ENCODE data around the gene SMARCAL1. TPM values are rescaled to one million over a fixed set of nuclear protein-coding genes. Genes with fewer than 3 reads are reported as not detected.

Gene SMARCAL1
- total RNA-seq, 4 donors from 2014 or later = 6.3 to 15.8 (median 11.6) TPM

DNA sequence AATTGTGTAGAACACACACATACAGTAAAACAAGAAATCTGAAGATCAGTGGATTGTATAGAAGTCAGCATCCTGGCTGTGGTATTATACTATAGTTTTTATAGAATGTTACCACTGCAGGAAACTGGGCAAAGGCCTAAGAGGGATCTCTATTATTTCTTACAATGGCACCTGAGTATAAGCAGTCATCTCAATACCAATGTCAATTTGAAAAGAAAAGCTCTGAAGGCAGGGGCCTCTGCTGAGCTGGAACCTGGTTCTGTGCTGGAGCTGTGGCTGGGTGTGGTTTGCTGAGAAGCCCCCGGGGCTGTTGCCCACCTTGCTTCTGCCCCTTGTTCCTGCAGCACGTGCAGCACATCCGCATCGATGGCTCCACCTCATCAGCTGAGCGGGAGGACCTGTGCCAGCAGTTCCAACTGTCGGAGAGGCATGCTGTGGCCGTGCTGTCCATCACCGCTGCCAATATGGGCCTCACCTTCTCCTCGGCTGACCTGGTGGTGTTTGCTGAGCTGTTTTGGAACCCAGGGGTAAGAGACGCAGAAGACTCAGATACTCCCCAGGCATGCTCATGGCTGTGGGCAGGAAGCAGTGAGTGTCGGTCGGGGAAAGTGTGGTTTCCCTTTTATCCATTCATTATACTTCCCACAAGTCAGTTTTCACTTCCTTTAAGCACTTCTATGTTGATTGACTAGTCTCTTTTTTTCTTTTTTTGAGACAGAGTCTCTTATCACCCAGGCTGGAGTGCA lies 62.8 kb downstream of the SMARCAL1 start:
- H3K36me3 ChIP-seq = peaks cover 25 to 83% (median 60%) of the 10 kb centered on the region in 4 donors
- H3K9me3 ChIP-seq = no peaks in the 10 kb centered on the region
- no peak overlapping the region for H3K4me3 ChIP-seq
- H3K27me3 ChIP-seq = no peaks in the 10 kb centered on the region
- H3K27ac ChIP-seq (replicated peaks in 1 of 4) = no peak overlapping the region
- TF ChIP-seq POLR2AphosphoS5 (IDR thresholded peaks at IDR 0.05) (no peak), POLR2A (IDR thresholded peaks at IDR 0.05; ENCODE audit: low read depth) (no peak), EP300 (IDR thresholded peaks at IDR 0.05) (no peak), CTCF (IDR thresholded peaks at IDR 0.05) (no peak)
- intact Hi-C loops (cut with DNase I) = no loop called here
- no peak for DNase-seq (ENCODE audit: extremely low spot score)
- H3K4me1 ChIP-seq = no peaks in the 10 kb centered on the region
- 84% methylated on average over 6 of the region's 12 CpGs for WGBS

DNA sequence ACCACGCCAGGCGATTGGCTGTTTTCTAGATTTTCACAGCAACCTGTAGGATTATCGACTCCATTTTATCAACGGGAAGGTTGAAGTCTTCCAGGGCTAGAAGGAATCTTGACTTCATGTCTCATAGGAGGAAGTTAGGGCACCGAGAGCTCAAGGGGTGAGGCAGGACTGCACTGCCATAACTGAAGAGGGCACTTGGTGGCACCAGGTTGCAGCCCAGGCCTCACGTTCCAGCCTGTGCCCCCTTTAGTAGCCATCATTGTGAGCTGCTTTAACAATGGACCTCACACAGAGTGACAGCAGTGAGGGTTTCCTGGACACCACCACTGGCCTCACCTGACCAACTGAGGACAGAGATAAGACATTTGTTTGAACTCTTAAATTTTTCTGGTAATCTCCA lies 63.5 kb downstream of the SMARCAL1 start:
- no peak for DNase-seq (ENCODE audit: extremely low spot score)
- Histone ChIP-seq H3K27me3 (no peaks in the 10 kb centered on the region), H3K4me3 (no peak overlapping the region), H3K9me3 (no peaks in the 10 kb centered on the region), H3K4me1 (no peaks in the 10 kb centered on the region), H3K27ac (replicated peaks in 1 of 4) (no peak overlapping the region), H3K36me3 (peaks cover 25 to 83% (median 61%) of the 10 kb centered on the region in 4 donors)
- intact Hi-C loops (cut with DNase I) = no loop called here
- no peak for TF ChIP-seq POLR2AphosphoS5 (IDR thresholded peaks at IDR 0.05)
- TF ChIP-seq EP300 (IDR thresholded peaks at IDR 0.05) = no peak
- no peak for TF ChIP-seq POLR2A (IDR thresholded peaks at IDR 0.05; ENCODE audit: low read depth)
- no peak for TF ChIP-seq CTCF (IDR thresholded peaks at IDR 0.05)
- WGBS = 80% methylated on average over 6 of the region's 6 CpGs

DNA sequence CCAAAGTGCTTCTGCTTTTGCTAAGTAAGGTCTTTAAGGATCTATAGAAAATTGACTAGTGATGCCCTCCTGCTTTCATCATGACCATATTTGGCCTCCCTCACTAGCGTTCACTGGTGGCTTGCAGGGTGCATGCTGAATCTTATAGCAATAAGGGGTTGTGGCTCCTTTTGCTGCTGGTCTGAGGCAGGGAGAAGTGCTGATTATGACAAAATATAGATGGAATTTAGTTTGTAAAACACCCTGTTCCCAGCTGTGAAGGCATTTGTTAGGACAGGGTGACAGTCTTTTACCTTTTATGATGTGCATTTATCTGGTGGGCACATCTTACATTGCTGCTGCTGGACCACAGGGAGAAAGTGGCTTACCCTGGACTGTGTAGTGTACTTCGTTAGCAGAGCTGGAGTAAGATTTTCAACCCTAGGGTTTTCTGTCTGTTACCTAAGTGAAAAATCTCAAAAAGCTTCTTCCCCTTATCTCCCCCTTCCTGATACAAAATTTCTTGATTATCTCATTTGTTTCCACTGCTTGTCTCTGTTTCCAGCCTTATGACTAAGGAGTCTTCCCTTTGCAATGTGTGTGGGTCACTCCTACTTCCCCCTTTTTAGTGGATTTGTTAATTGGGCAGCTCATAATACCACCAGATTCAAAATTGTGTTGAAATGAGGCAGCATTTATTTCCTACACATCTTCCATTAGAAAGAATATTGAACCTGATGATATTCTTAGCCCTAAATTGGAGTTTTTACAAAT lies 65.2 kb downstream of the SMARCAL1 start:
- Histone ChIP-seq H3K36me3 (peaks cover 25 to 85% (median 58%) of the 10 kb centered on the region in 4 donors), H3K4me1 (no peaks in the 10 kb centered on the region), H3K27ac (replicated peaks in 1 of 4) (no peak overlapping the region), H3K9me3 (no peaks in the 10 kb centered on the region), H3K27me3 (no peaks in the 10 kb centered on the region), H3K4me3 (no peak overlapping the region)
- no peak for DNase-seq (ENCODE audit: extremely low spot score)
- TF ChIP-seq POLR2AphosphoS5 (IDR thresholded peaks at IDR 0.05) (no peak), CTCF (IDR thresholded peaks at IDR 0.05) (no peak), POLR2A (IDR thresholded peaks at IDR 0.05; ENCODE audit: low read depth) (no peak), EP300 (IDR thresholded peaks at IDR 0.05) (no peak)
- 51% methylated on average over 2 of the region's 2 CpGs for WGBS
- intact Hi-C loops (cut with DNase I) = no loop called here

DNA sequence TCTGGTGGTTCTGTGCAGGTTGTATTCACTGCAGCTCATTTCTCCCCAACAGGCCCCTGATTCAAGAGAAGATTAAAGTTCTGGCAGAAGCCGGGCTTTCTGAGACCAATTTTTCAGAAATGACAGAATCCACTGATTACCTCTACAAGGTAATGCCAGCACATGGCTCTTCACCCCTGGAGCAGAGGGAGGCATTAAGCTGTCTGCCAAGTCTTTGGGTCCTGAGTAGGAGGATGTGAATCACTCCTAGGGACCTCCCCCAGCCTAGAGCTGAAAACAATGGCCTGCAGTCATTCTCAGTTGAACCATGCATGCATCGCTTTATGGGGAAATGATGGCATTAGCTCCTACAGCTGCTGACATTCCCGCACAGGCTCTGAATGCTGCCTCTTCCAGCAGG lies 65.9 kb downstream of the SMARCAL1 start:
- Histone ChIP-seq H3K27me3 (no peaks in the 10 kb centered on the region), H3K4me3 (no peak overlapping the region), H3K4me1 (no peaks in the 10 kb centered on the region), H3K27ac (replicated peaks in 1 of 4) (no peak overlapping the region), H3K36me3 (peaks cover 25 to 92% (median 65%) of the 10 kb centered on the region in 4 donors), H3K9me3 (no peaks in the 10 kb centered on the region)
- TF ChIP-seq POLR2AphosphoS5 (IDR thresholded peaks at IDR 0.05) (peak in 1 of 2 donors; percentile 25), CTCF (IDR thresholded peaks at IDR 0.05) (no peak), EP300 (IDR thresholded peaks at IDR 0.05) (no peak), POLR2A (IDR thresholded peaks at IDR 0.05; ENCODE audit: low read depth) (no peak)
- intact Hi-C loops (cut with DNase I) = no loop called here
- WGBS = 71% methylated on average over 3 of the region's 3 CpGs
- DNase-seq (ENCODE audit: extremely low spot score) = no peak

Data from esophagus muscularis mucosa (tissue), 4 donors.